Measurements from ENCODE around the gene ROR2. TPM values are rescaled to one million over a fixed set of nuclear protein-coding genes. Genes with fewer than 3 reads are reported as not detected.

Gene ROR2
- total RNA-seq, 1 experiment from 2014 or later = 2.7 TPM

DNA sequence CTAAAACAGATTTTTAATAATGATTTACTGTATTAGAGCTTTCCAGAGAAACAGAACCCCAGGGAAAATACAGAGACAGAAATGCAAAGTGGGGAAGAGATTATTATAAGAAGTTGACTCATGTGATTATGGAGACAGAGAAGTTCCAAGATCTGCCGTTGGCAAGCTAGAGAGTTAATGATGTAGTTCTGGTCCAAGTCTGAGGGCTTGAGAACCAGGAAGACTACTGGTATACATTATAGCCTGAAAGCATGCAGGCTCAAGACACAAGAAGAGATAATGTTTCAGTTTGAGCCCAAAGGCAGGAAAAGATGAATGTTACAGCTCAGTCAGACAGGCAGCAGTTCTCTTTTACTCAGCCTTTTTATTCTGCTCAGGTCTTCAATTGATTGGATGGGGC lies 427.5 kb downstream of the ROR2 start:
- no peaks in the 10 kb centered on the region for H4K20me1 ChIP-seq (ENCODE audit: control insufficient read depth, insufficient read depth, insufficient read length)
- no CpG with 5 or more reads among the region's 1 CpG for WGBS (ENCODE audit: extremely low coverage, insufficient read length, low lambda C conversion rate)
- no peak overlapping the region for H2BK15ac ChIP-seq (ENCODE audit: low read depth, low read length)
- H4K8ac ChIP-seq (replicated peaks; ENCODE audit: insufficient read length, low read depth, low read length) = no peak overlapping the region
- H4K91ac ChIP-seq (ENCODE audit: insufficient read length, low read depth, low read length) = no peak overlapping the region
- no peaks in the 10 kb centered on the region for H3K79me1 ChIP-seq (ENCODE audit: insufficient read depth, low read depth, low read length, poor library complexity, severe bottlenecking)
- Mint-ChIP-seq H3K27ac (no peak overlapping the region), H3K27me3 (ENCODE audit: low read depth) (no peaks in the 10 kb centered on the region; the same call in 1 of the 2 replicates), H3K9me3 (peaks cover 9 to 23% of the 10 kb centered on the region in 2 experiments), H3K36me3 (ENCODE audit: insufficient read depth in 1 of 3, low read depth in 3 of 3) (peaks cover 0 to 5% (median 3%) of the 10 kb centered on the region in 3 experiments; a peak in 2 of 7 replicates), H3K4me1 (peaks cover 3 to 6% of the 10 kb centered on the region in 2 experiments; a peak in 3 of 4 replicates), H3K4me3 (no peak overlapping the region)
- no peak overlapping the region for H2BK20ac ChIP-seq (ENCODE audit: low read depth, low read length, poor library complexity, severe bottlenecking)
- H3K27me3 ChIP-seq (ENCODE audit: insufficient read depth, low read length) = no peaks in the 10 kb centered on the region
- H2BK5ac ChIP-seq (ENCODE audit: insufficient read length, low read length) = no peak overlapping the region
- H3K9ac ChIP-seq (ENCODE audit: extremely low read depth, insufficient read length, low read length) = no peak overlapping the region
- no peak overlapping the region for H3K18ac ChIP-seq (ENCODE audit: insufficient read length, low read depth, low read length)
- H3K23me2 ChIP-seq (ENCODE audit: insufficient read length, low read depth, low read length, poor library complexity, severe bottlenecking) = no peaks in the 10 kb centered on the region
- H2BK12ac ChIP-seq (ENCODE audit: insufficient read length, low read depth, low read length) = no peak overlapping the region
- H2AK5ac ChIP-seq (ENCODE audit: insufficient read length, low read length) = no peak overlapping the region
- H3K4me2 ChIP-seq (ENCODE audit: insufficient read depth, insufficient read length, low read length) = no peak overlapping the region
- H3K14ac ChIP-seq (ENCODE audit: insufficient read depth, low read length) = no peak overlapping the region
- H3K4me1 ChIP-seq (ENCODE audit: insufficient read depth, low read length) = no peaks in the 10 kb centered on the region
- no peak overlapping the region for H3K4ac ChIP-seq (ENCODE audit: low read depth, low read length)
- H4K5ac ChIP-seq (ENCODE audit: insufficient read length, low read depth, low read length) = no peak overlapping the region
- no peak overlapping the region for H2AFZ ChIP-seq (ENCODE audit: low read length)
- H2BK120ac ChIP-seq (ENCODE audit: low read depth, low read length, poor library complexity, severe bottlenecking) = no peak overlapping the region
- no peaks in the 10 kb centered on the region for H3K79me2 ChIP-seq (ENCODE audit: insufficient read depth, low read length)
- TF ChIP-seq, protein P1, sequence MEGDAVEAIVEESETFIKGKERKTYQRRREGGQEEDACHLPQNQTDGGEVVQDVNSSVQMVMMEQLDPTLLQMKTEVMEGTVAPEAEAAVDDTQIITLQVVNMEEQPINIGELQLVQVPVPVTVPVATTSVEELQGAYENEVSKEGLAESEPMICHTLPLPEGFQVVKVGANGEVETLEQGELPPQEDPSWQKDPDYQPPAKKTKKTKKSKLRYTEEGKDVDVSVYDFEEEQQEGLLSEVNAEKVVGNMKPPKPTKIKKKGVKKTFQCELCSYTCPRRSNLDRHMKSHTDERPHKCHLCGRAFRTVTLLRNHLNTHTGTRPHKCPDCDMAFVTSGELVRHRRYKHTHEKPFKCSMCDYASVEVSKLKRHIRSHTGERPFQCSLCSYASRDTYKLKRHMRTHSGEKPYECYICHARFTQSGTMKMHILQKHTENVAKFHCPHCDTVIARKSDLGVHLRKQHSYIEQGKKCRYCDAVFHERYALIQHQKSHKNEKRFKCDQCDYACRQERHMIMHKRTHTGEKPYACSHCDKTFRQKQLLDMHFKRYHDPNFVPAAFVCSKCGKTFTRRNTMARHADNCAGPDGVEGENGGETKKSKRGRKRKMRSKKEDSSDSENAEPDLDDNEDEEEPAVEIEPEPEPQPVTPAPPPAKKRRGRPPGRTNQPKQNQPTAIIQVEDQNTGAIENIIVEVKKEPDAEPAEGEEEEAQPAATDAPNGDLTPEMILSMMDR (conservative IDR thresholded peaks at IDR 0.05) = no peak
- no peak overlapping the region for H3K23ac ChIP-seq (ENCODE audit: insufficient read length, low read depth, low read length)
- no peak overlapping the region for H3K27ac ChIP-seq (ENCODE audit: insufficient read length, low read depth, low read length)
- no peaks in the 10 kb centered on the region for H3K9me3 ChIP-seq (ENCODE audit: control insufficient read depth, low read depth, low read length)
- DNase-seq = no peak
- no peak overlapping the region for H3T11ph ChIP-seq (ENCODE audit: low read length)
- H3K56ac ChIP-seq (ENCODE audit: insufficient read length, low read depth, low read length) = no peak overlapping the region
